B cell (primary cell): ENCODE data around the gene CDKAL1.

ENCODE experiments used
- EZH2 ChIP-seq: IDR thresholded peaks from 2 replicates; pipeline ENCODE4 v1.6.1; 2012; ENCODE audit warnings: borderline replicate concordance, low read depth, mild to moderate bottlenecking, moderate library complexity, low read length; ENCODE audit not compliant: insufficient read depth, poor library complexity, severe bottlenecking
- TF ChIP-seq, protein P1 (sequence below): fragments of 200-600 bp; IDR thresholded peaks from one replicate; pipeline ENCODE4 v1.8.0; 2022; ENCODE audit warnings: antibody characterized with exemption, mild to moderate bottlenecking

DNA sequence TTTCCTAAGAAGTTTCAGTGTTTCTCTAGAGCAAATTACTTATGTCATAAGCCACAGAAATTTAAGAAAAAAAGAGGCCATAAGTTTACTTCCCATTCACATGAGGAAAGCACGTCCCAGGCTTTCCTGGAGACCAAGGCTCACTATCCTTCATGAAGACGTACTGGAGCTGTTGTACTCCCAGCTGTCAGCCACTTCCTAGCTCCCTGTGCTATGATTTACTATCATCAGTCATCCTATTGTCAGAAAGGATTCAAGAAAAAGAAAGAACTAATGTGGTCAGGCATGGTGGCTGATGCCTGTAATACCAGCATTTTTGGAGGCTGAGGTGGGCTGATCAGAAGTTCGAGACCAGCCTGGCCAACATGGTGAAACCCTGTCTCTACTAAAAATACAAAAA is 721.9 kb downstream of the CDKAL1 start:
- TF ChIP-seq, protein P1, sequence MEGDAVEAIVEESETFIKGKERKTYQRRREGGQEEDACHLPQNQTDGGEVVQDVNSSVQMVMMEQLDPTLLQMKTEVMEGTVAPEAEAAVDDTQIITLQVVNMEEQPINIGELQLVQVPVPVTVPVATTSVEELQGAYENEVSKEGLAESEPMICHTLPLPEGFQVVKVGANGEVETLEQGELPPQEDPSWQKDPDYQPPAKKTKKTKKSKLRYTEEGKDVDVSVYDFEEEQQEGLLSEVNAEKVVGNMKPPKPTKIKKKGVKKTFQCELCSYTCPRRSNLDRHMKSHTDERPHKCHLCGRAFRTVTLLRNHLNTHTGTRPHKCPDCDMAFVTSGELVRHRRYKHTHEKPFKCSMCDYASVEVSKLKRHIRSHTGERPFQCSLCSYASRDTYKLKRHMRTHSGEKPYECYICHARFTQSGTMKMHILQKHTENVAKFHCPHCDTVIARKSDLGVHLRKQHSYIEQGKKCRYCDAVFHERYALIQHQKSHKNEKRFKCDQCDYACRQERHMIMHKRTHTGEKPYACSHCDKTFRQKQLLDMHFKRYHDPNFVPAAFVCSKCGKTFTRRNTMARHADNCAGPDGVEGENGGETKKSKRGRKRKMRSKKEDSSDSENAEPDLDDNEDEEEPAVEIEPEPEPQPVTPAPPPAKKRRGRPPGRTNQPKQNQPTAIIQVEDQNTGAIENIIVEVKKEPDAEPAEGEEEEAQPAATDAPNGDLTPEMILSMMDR: no peak
- TF ChIP-seq EZH2: no peak
